Ishikawa (cell line): ENCODE results near the gene PIMREG.

Experiments used
- CEBPB ChIP-seq: IDR thresholded peaks from 2 replicates; pipeline ENCODE4 v1.6.1; 2012
- CREB1 ChIP-seq: IDR thresholded peaks from 2 replicates; pipeline ENCODE4 v1.6.1; 2012; ENCODE audit warnings: low read depth
- EGR1 ChIP-seq: IDR thresholded peaks from 2 replicates; pipeline ENCODE4 v1.6.1; 2012
- EP300 ChIP-seq: IDR thresholded peaks from 2 replicates; pipeline ENCODE4 v1.6.1; 2012; ENCODE audit warnings: borderline replicate concordance
- FOXM1 ChIP-seq: IDR thresholded peaks from 2 replicates; pipeline ENCODE4 v1.6.1; 2012; ENCODE audit warnings: low read depth, borderline replicate concordance
- NFIC ChIP-seq: IDR thresholded peaks from 2 replicates; pipeline ENCODE4 v1.6.1; 2012
- RAD21 ChIP-seq: IDR thresholded peaks from 2 replicates; pipeline ENCODE4 v1.6.1; 2012; ENCODE audit warnings: low read depth
- TAF1 ChIP-seq: IDR thresholded peaks from 2 replicates; pipeline ENCODE4 v1.6.1; 2012; ENCODE audit warnings: low read depth, mild to moderate bottlenecking
- TCF12 ChIP-seq: IDR thresholded peaks from 2 replicates; pipeline ENCODE4 v1.6.1; 2012; ENCODE audit warnings: low read depth
- TEAD4 ChIP-seq: IDR thresholded peaks from 2 replicates; pipeline ENCODE4 v1.6.1; 2012
- YY1 ChIP-seq: IDR thresholded peaks from 2 replicates; pipeline ENCODE4 v1.6.1; 2012; ENCODE audit warnings: low read depth
- ZBTB7A ChIP-seq: IDR thresholded peaks from 2 replicates; pipeline ENCODE4 v1.6.1; 2012; ENCODE audit warnings: low read depth
- TF ChIP-seq, protein P1 (sequence below): IDR thresholded peaks from 2 replicates; pipeline ENCODE4 v1.6.1; 2012
- TF ChIP-seq, protein P2 (sequence below): IDR thresholded peaks from 2 replicates; pipeline ENCODE4 v1.6.1; 2012; ENCODE audit warnings: low read depth, mild to moderate bottlenecking
- TF ChIP-seq, protein P3 (sequence below): IDR thresholded peaks from 2 replicates; pipeline ENCODE4 v1.6.1; 2012

PIMREG gene

DNA sequence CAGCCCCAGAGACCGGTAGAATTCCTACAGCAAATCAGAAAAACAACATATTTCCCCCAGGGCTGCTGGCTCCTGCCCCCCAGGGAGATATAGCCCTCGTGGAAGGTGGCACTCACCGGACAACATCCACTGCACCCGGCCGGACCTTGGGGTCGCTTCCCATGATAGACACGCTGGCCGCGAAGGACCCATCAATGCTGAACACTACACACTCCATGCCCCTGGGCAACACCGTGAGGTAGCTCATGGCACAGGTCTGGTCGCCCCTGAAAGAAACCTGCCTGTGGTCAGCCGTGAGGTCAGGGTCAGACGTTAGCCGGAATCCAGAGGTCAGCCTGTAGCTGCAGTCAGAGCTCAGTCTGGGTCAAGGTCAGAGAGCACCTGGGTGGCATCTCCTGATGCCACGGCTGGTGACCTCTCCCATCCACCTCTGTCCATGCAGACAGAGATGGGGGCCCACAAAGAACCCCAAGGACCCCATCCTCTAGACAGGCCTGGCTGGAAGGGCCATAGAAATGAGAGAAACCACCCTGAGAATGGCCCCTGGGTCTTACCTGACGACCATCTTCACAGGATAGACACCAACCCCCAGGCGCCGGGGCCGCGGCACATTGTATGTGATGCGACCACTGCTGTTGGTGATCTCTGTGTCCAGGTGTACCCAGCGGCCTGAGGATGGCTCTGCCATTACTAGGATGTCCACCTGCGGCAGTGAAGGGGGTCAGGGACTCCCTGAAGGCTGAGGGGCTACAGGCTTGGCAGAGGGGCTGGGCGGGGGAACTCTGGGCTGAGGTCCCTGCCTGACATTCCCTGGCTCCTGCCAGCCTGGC lies 19.6 kb downstream of the PIMREG start:
- TF ChIP-seq FOXM1 (no peak), CEBPB (no peak), ZBTB7A (no peak), CREB1 (no peak), EP300 (no peak), NFIC (no peak), YY1 (no peak), EGR1 (no peak), TEAD4 (no peak), TAF1 (no peak), TCF12 (no peak), RAD21 (no peak)
- TF ChIP-seq, protein P1, sequence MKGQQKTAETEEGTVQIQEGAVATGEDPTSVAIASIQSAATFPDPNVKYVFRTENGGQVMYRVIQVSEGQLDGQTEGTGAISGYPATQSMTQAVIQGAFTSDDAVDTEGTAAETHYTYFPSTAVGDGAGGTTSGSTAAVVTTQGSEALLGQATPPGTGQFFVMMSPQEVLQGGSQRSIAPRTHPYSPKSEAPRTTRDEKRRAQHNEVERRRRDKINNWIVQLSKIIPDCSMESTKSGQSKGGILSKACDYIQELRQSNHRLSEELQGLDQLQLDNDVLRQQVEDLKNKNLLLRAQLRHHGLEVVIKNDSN, result no peak
- TF ChIP-seq, protein P2, sequence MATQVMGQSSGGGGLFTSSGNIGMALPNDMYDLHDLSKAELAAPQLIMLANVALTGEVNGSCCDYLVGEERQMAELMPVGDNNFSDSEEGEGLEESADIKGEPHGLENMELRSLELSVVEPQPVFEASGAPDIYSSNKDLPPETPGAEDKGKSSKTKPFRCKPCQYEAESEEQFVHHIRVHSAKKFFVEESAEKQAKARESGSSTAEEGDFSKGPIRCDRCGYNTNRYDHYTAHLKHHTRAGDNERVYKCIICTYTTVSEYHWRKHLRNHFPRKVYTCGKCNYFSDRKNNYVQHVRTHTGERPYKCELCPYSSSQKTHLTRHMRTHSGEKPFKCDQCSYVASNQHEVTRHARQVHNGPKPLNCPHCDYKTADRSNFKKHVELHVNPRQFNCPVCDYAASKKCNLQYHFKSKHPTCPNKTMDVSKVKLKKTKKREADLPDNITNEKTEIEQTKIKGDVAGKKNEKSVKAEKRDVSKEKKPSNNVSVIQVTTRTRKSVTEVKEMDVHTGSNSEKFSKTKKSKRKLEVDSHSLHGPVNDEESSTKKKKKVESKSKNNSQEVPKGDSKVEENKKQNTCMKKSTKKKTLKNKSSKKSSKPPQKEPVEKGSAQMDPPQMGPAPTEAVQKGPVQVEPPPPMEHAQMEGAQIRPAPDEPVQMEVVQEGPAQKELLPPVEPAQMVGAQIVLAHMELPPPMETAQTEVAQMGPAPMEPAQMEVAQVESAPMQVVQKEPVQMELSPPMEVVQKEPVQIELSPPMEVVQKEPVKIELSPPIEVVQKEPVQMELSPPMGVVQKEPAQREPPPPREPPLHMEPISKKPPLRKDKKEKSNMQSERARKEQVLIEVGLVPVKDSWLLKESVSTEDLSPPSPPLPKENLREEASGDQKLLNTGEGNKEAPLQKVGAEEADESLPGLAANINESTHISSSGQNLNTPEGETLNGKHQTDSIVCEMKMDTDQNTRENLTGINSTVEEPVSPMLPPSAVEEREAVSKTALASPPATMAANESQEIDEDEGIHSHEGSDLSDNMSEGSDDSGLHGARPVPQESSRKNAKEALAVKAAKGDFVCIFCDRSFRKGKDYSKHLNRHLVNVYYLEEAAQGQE, result no peak
- TF ChIP-seq, protein P3, sequence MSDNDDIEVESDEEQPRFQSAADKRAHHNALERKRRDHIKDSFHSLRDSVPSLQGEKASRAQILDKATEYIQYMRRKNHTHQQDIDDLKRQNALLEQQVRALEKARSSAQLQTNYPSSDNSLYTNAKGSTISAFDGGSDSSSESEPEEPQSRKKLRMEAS, result no peak

DNA sequence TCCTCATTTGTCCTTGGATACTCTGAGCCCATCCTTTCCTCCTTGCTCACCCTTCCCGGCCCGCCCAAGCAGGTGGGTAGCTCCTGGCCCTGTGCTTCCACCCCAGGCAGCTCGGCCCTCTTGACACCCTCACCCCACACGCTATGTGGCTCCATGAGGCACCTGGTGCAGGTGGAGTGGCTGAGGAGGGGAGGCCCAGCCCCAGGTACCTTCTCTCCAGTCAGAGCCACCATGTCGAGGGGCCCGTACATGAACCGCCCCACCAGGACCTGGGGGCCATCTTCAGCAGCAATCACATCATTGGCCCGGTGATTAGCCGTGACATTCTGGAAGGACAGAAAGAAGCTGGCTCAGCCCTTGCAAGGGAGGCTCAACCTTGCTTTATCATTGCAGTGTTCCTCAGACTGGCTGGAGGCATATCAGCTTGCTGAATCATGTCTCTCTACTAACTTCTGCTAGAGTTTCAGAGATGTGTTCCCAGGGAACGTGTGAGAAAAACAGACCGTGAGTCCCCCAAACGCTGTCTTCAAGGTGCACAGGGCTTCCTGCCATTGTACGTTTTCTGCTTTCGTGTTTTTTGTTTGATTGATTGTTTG lies 20.3 kb downstream of the PIMREG start:
- TF ChIP-seq, protein P1, result no peak
- TF ChIP-seq TCF12 (no peak), CEBPB (no peak), FOXM1 (no peak), CREB1 (no peak), TAF1 (no peak), RAD21 (no peak)
- TF ChIP-seq, protein P2, result no peak
- TF ChIP-seq, protein P3, result no peak

DNA sequence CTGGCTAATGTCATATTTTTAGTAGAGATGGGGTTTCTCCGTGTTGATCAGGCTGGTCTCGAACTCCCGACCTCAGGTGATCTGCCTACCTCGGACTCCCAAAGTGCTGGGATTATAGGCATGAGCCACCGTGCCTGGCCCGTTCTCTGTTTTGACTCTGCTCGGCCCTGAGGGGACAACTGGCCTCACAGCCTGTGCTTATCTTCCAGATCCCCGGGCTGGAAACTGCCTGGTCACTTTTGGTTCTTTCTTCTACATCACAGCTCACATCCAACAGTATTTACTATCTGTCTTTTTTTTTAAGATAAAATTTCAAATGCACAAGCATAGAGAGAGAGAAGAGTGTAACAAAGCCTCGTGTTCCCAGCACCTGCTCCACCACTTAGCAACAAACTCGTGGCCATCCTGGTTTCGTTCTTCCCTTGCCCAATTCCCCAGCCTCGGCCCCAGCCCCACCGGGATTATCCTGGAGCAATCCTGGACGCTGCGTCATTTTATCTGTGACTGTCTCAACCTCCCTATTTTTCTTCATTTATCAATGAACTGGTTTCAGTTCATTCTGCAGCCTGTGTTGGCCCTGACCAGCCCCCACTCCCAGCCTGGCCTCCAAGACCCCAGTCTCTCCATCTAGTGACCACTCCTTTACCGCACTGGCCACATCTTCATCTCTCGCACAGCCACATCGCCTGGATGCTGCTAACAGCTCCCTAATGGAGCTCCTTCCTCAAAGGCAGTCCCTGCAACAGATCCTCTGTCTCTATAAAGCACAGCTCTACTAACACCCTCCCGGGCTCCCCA lies 21.1 kb downstream of the PIMREG start:
- TF ChIP-seq, protein P1, result no peak
- TF ChIP-seq RAD21 (no peak), CREB1 (no peak), TAF1 (no peak), YY1 (no peak), TCF12 (no peak), EGR1 (no peak), EP300 (no peak), CEBPB (no peak), ZBTB7A (no peak), FOXM1 (no peak), TEAD4 (no peak), NFIC (no peak)
- TF ChIP-seq, protein P3, result no peak
- TF ChIP-seq, protein P2, result no peak
